Mucosa of rectum (tissue), 2 donors: ENCODE data around the gene ITGBL1.

Source experiments
- H3K27ac ChIP-seq, 2 donors: one replicate each; pipeline ENCODE4 v1.7.0; 2013; ENCODE audit warnings: inconsistent platforms in 2 of 2, low read depth in 2 of 2, low read length in 2 of 2
- H3K27me3 ChIP-seq, 2 donors: one replicate each; pipeline ENCODE4 v1.7.0; 2013; ENCODE audit warnings: low read length in 2 of 2; ENCODE audit not compliant: control insufficient read depth in 2 of 2, insufficient read depth in 2 of 2
- H3K36me3 ChIP-seq, 2 donors: one replicate each; pipeline ENCODE4 v1.7.0; 2013; ENCODE audit warnings: low read length in 2 of 2; ENCODE audit not compliant: control insufficient read depth in 2 of 2, insufficient read depth in 2 of 2
- H3K4me1 ChIP-seq, 2 donors: one replicate each; pipeline ENCODE4 v1.7.0; 2013; ENCODE audit warnings: low read length in 2 of 2, mild to moderate bottlenecking in 1 of 2; ENCODE audit not compliant: control insufficient read depth in 2 of 2, insufficient read depth in 2 of 2
- H3K4me3 ChIP-seq, 2 donors: one replicate each; pipeline ENCODE4 v1.7.0; 2013; ENCODE audit warnings: low read length in 2 of 2
- H3K9ac ChIP-seq, 2 donors: one replicate each; pipeline ENCODE4 v1.7.0; 2013; ENCODE audit warnings: low read length in 2 of 2, low read depth in 1 of 2, mild to moderate bottlenecking in 1 of 2
- H3K9me3 ChIP-seq, 2 donors: one replicate each; pipeline ENCODE4 v1.7.0; 2013; ENCODE audit warnings: low read length in 2 of 2; ENCODE audit not compliant: control insufficient read depth in 2 of 2
- donor health status: healthy.
- donor health status: Normal muscosa, but diverticular disease.

The ITGBL1 gene

GRCh38 chr13:101450749-101451130 is 1.7 kb upstream of the ITGBL1 start:
- H3K4me1 ChIP-seq, result no peaks in the 10 kb centered on the region
- no peaks in the 10 kb centered on the region for H3K36me3 ChIP-seq
- no peak overlapping the region for H3K27ac ChIP-seq
- H3K27me3 ChIP-seq, result no peaks in the 10 kb centered on the region
- no peak overlapping the region for H3K4me3 ChIP-seq
- no peaks in the 10 kb centered on the region for H3K9me3 ChIP-seq
- no peak overlapping the region for H3K9ac ChIP-seq

- Histone ChIP-seq H3K27me3 (no peaks in the 10 kb centered on the region), H3K36me3 (no peaks in the 10 kb centered on the region), H3K9ac (no peak overlapping the region), H3K4me3 (no peak overlapping the region), H3K4me1 (no peaks in the 10 kb centered on the region), H3K27ac (no peak overlapping the region), H3K9me3 (no peaks in the 10 kb centered on the region)
Observed at GRCh38 chr13:101451641-101452040, 834 bp upstream of the ITGBL1 start.

GRCh38 chr13:101453784-101454201 is 1.3 kb downstream of the ITGBL1 start:
- H3K9me3 ChIP-seq, result no peaks in the 10 kb centered on the region
- H3K4me1 ChIP-seq, result no peaks in the 10 kb centered on the region
- no peaks in the 10 kb centered on the region for H3K27me3 ChIP-seq
- H3K36me3 ChIP-seq, result no peaks in the 10 kb centered on the region
- peak overlapping the region; percentile 44 to 45 for H3K4me3 ChIP-seq
- no peak overlapping the region for H3K27ac ChIP-seq
- no peak overlapping the region for H3K9ac ChIP-seq

GRCh38 chr13:101454767-101455166 is 2.3 kb downstream of the ITGBL1 start:
- Histone ChIP-seq H3K27me3 (no peaks in the 10 kb centered on the region), H3K27ac (no peak overlapping the region), H3K4me1 (no peaks in the 10 kb centered on the region), H3K9me3 (no peaks in the 10 kb centered on the region), H3K4me3 (no peak overlapping the region), H3K9ac (no peak overlapping the region), H3K36me3 (no peaks in the 10 kb centered on the region)

GRCh38 chr13:101455863-101456262 is 3.4 kb downstream of the ITGBL1 start:
- Histone ChIP-seq H3K27ac (no peak overlapping the region), H3K4me1 (no peaks in the 10 kb centered on the region), H3K9me3 (no peaks in the 10 kb centered on the region), H3K4me3 (no peak overlapping the region), H3K36me3 (no peaks in the 10 kb centered on the region), H3K9ac (no peak overlapping the region), H3K27me3 (no peaks in the 10 kb centered on the region)

- no peak overlapping the region for H3K27ac ChIP-seq
- H3K9ac ChIP-seq, result no peak overlapping the region
- no peaks in the 10 kb centered on the region for H3K27me3 ChIP-seq
- no peaks in the 10 kb centered on the region for H3K9me3 ChIP-seq
- H3K36me3 ChIP-seq, result no peaks in the 10 kb centered on the region
- H3K4me1 ChIP-seq, result no peaks in the 10 kb centered on the region
- no peak overlapping the region for H3K4me3 ChIP-seq
Observed at GRCh38 chr13:101457176-101457575, 4.7 kb downstream of the ITGBL1 start.

GRCh38 chr13:101465877-101466276 is 13.4 kb downstream of the ITGBL1 start:
- Histone ChIP-seq H3K27me3 (no peaks in the 10 kb centered on the region), H3K4me3 (no peak overlapping the region), H3K4me1 (no peaks in the 10 kb centered on the region), H3K36me3 (no peaks in the 10 kb centered on the region), H3K9ac (no peak overlapping the region), H3K9me3 (no peaks in the 10 kb centered on the region), H3K27ac (no peak overlapping the region)

- Histone ChIP-seq H3K4me1 (no peaks in the 10 kb centered on the region), H3K27me3 (no peaks in the 10 kb centered on the region), H3K4me3 (no peak overlapping the region), H3K9me3 (no peaks in the 10 kb centered on the region), H3K9ac (no peak overlapping the region), H3K36me3 (no peaks in the 10 kb centered on the region), H3K27ac (no peak overlapping the region)
Observed at GRCh38 chr13:101467415-101467814, 14.9 kb downstream of the ITGBL1 start.

GRCh38 chr13:101473458-101473857 is 21.0 kb downstream of the ITGBL1 start:
- Histone ChIP-seq H3K9me3 (no peaks in the 10 kb centered on the region), H3K27ac (no peak overlapping the region), H3K4me3 (no peak overlapping the region), H3K36me3 (no peaks in the 10 kb centered on the region), H3K4me1 (no peaks in the 10 kb centered on the region), H3K27me3 (no peaks in the 10 kb centered on the region), H3K9ac (no peak overlapping the region)

- H3K27me3 ChIP-seq, result no peaks in the 10 kb centered on the region
- no peak overlapping the region for H3K4me3 ChIP-seq
- no peaks in the 10 kb centered on the region for H3K4me1 ChIP-seq
- H3K9me3 ChIP-seq, result no peaks in the 10 kb centered on the region
- H3K27ac ChIP-seq, result no peak overlapping the region
- no peaks in the 10 kb centered on the region for H3K36me3 ChIP-seq
- H3K9ac ChIP-seq, result no peak overlapping the region
Observed at GRCh38 chr13:101474419-101474957, 22.0 kb downstream of the ITGBL1 start.

- H3K9ac ChIP-seq, result no peak overlapping the region
- no peak overlapping the region for H3K27ac ChIP-seq
- H3K36me3 ChIP-seq, result no peaks in the 10 kb centered on the region
- no peaks in the 10 kb centered on the region for H3K9me3 ChIP-seq
- no peaks in the 10 kb centered on the region for H3K4me1 ChIP-seq
- no peak overlapping the region for H3K4me3 ChIP-seq
- H3K27me3 ChIP-seq, result no peaks in the 10 kb centered on the region
Observed at GRCh38 chr13:101475536-101475935, 23.1 kb downstream of the ITGBL1 start.
